CD4-positive, alpha-beta T cell treated with Interleukin-17A for 1 hour (primary cell): Measurements from ENCODE around the gene NOP14.
"Not testable (repeated sequence)": the region's sequence is repeated elsewhere in the genome, so short reads cannot be mapped to it uniquely, and the experiment has no call there.

Experiments
- DNase-seq: peaks from one replicate; pipeline ENCODE4 v3.0.0-alpha.2; 2020

NOP14 gene

DNA sequence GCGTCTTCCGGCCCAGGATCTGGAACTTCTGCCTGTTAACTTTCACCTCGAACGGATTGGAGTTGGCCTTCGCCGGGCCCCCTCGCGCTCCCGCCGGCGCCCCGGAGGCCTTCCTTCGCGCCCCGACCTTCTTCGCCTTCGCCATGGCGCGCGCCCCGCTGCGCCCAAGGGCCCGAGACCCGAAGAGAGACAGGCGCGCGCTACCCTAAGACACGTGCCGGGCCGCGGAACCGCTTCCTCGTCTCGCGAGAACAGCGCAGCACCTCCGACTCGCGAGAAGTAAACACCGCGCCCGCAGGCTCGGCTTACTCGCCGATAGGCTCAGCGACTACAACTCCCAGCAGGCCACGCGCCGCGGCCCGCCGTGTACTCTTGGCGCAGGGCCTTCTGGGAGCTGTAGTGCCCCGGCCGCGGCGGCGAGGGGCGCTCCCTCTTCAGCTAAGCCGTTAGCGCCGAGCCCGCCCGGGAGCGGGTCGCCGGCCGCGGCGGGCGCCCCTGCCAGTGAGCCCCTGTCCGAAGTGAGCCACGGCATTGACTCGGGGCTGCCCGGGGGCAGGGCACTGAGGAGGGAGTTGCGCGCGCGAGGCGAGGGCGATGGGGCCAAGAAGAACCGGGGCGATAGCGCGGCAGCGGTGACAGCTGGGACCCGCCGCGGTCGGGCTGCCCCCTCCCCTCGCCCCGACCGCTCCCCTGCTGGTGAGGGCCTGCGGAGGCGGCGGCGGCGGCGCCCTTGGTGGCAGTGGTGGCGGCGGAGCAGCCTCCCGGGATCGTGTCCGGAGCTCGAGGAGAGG, at the start of gene NOP14, which contains the start of gene GRK4:
TSS of gene NOP14 (minus strand) at position 232 of the 791 bp plus-strand sequence. CDS start at position 145, 87 bp downstream.
TSS of gene GRK4 (plus strand) at position 397 of the 791 bp plus-strand sequence. CDS start 500 bp downstream, outside the sequence.
- DNase-seq, result peak; percentile 97

GRCh38 chr4:3011456-3012220, 48.4 kb upstream of the NOP14 start:
- no peak for DNase-seq

DNA sequence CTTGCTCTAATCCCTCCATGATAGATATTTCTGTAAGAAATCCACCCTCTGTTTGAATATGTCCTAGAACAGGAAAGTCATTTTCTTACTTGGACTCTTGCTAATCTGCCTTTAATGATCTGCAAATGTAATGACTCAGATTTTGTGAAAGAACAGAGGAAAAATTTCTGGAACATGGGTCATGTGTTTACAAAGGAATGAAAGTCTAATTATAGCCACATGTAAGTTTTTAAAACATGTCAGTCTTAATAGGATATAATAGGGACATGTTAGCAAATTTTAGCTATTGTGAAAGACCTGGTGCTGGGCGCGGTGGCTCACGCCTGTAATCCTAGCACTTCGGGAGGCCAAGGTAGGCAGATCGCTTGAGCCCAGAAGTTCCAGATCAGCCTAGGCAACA, 47.8 kb upstream of the NOP14 start:
- DNase-seq, result no peak

- DNase-seq, result no peak
Observed at GRCh38 chr4:3010577-3010976, 47.4 kb upstream of the NOP14 start.

GRCh38 chr4:3009422-3009821, 46.2 kb upstream of the NOP14 start:
- peak; percentile 28 for DNase-seq

GRCh38 chr4:3007724-3008123, 44.5 kb upstream of the NOP14 start:
- no peak for DNase-seq

- no peak for DNase-seq
Observed at GRCh38 chr4:2996415-2996814, 33.2 kb upstream of the NOP14 start.

GRCh38 chr4:2995546-2996265, 32.5 kb upstream of the NOP14 start:
- no peak for DNase-seq

DNA sequence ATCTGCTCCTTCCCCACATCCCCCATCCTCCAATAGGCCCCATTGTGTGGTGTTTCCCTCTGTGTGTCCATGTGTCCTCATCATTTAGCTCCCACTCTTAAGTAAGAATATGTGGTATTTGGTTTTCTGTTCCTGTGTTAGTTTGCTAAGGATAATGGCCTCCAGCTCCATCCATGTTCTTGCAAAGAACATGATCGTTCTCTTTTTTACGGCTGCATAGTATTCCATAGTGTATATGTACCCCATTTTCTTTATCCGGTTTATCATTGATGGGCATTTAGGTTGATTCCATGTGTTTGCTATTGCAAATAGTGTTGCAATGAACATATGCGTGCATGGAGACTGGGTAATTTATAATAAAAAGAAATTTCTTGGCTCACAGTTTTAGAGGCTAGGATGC, 31.7 kb upstream of the NOP14 start:
- DNase-seq, result no peak

DNA sequence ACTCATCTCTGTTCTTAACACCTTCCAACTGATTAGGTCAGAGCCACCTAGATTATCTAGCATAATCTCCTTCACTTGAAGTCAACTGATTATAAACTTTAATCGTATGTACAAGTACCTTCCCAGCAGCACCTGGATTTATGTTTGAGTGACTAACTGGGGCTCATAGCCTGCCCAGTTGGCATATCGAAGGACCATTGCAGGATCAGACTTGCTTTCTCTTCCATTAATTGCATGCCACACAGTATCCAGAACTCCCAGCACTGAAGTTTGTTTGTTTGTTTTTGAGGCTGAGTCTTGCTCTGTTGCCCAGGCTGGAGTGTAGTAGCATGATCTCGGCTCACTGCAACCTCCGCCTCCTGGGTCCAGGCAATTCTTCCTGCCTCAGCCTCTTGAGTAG, 28.0 kb upstream of the NOP14 start:
- no peak for DNase-seq

GRCh38 chr4:2983715-2984114, 20.5 kb upstream of the NOP14 start:
- DNase-seq, result not testable (repeated sequence)

- DNase-seq, result no peak
Observed at GRCh38 chr4:2982012-2982411, 18.8 kb upstream of the NOP14 start.

- DNase-seq, result no peak
Observed at GRCh38 chr4:2981256-2981819, 18.1 kb upstream of the NOP14 start.

GRCh38 chr4:2977211-2978088, 14.2 kb upstream of the NOP14 start:
- no peak for DNase-seq

DNA sequence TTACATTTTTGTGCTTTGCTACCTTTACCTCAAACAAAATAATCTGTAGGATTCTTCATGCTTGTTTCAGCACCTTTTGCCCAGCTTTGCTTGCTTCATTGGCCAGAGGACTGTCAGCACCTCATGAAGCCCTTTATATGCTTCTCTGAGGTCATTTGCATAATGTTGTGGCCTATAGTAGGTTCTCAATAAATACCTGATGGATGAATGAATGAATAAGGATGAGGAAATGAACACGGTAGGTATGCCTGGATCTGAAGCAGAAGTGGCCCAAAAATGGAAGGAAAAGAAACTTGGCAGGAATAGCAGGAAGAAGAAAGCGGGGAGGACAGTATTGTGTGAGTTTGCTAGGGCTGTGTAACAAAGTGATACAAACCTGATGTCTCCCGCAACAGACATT, 8.1 kb upstream of the NOP14 start:
- DNase-seq, result no peak

- DNase-seq, result no peak
Observed at GRCh38 chr4:2968381-2968780, 5.2 kb upstream of the NOP14 start.

DNA sequence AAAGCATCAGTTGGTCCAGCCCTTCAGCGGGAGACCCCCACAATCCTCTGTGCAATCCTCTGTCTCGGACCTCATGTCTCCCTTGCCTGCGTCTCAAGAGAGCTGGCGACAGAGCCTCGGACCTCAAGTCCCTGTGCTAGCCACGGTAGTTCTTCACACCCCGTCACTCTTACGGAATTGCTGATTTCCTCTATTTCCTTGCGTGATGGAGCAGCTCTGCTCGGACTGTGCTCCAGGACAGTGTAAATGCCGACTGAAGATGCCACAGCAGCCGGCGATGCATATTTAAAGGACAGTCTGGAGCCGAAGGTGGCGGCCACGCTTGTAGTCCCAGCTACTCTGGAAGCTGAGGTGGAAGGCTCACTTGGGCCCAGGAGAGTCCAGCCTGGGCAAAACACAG, 2.1 kb upstream of the NOP14 start:
- no peak for DNase-seq

- DNase-seq, result no peak
Observed at GRCh38 chr4:2964706-2965258, 1.6 kb upstream of the NOP14 start.

- no peak for DNase-seq
Observed at GRCh38 chr4:2963966-2964471, 813 bp upstream of the NOP14 start.

- no peak for DNase-seq
Observed at GRCh38 chr4:2962614-2963174, 512 bp downstream of the NOP14 start.

GRCh38 chr4:2961811-2962441, 1.3 kb downstream of the NOP14 start:
- DNase-seq, result peak; percentile 48
